ENCODE results near the gene MISP3. TPM values are rescaled to one million over a fixed set of nuclear protein-coding genes. Genes with fewer than 3 reads are reported as not detected.

The MISP3 gene
- total and polyA plus RNA-seq, 9 of the 15 experiments (the other 6 are each of a cell fraction or from before 2014, with no cell fraction given) = 0.25 to 5.6 (median 1.6) TPM

DNA sequence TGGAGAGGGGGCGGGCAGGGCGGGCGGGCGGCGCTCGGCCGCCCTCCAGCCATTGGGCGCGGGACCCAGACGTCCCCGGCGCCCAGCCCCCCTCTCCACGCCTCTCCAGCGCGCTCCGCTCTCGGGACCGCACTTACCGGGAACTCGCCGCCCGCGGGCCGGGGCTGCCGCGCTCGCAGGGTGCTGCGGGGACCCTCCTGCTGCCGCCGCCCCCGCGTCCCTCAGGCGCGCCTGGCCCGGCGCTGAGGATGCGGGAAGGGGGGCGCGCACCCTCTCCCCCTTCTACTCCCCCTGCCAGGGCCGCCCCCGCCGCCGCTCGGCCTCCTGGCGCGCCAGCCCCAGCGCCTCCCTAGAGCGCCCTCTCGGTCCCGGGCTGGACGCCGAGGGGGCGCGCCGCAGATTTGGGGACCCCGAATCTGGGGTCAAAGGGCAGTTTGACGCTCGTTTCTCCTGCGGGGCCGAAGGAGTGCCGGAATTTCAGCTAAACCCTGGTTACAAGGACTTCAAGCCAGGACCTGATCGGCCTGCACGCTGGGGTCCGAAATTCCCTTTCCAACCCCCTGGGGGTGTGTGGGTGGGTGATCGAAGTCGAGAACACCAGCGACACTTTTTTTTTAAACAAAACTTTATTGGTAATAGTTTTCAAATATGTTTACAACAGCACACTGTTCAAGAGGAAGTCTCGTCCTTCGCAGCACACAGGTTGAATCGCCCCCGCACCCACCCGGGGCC is 18.7 kb downstream of the MISP3 start (continued):
- TF ChIP-seq, protein P1, sequence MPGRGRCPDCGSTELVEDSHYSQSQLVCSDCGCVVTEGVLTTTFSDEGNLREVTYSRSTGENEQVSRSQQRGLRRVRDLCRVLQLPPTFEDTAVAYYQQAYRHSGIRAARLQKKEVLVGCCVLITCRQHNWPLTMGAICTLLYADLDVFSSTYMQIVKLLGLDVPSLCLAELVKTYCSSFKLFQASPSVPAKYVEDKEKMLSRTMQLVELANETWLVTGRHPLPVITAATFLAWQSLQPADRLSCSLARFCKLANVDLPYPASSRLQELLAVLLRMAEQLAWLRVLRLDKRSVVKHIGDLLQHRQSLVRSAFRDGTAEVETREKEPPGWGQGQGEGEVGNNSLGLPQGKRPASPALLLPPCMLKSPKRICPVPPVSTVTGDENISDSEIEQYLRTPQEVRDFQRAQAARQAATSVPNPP (IDR thresholded peaks at IDR 0.05; ENCODE audit: borderline replicate concordance, insufficient read depth, insufficient read length) = no peak
- TF ChIP-seq, protein P2, sequence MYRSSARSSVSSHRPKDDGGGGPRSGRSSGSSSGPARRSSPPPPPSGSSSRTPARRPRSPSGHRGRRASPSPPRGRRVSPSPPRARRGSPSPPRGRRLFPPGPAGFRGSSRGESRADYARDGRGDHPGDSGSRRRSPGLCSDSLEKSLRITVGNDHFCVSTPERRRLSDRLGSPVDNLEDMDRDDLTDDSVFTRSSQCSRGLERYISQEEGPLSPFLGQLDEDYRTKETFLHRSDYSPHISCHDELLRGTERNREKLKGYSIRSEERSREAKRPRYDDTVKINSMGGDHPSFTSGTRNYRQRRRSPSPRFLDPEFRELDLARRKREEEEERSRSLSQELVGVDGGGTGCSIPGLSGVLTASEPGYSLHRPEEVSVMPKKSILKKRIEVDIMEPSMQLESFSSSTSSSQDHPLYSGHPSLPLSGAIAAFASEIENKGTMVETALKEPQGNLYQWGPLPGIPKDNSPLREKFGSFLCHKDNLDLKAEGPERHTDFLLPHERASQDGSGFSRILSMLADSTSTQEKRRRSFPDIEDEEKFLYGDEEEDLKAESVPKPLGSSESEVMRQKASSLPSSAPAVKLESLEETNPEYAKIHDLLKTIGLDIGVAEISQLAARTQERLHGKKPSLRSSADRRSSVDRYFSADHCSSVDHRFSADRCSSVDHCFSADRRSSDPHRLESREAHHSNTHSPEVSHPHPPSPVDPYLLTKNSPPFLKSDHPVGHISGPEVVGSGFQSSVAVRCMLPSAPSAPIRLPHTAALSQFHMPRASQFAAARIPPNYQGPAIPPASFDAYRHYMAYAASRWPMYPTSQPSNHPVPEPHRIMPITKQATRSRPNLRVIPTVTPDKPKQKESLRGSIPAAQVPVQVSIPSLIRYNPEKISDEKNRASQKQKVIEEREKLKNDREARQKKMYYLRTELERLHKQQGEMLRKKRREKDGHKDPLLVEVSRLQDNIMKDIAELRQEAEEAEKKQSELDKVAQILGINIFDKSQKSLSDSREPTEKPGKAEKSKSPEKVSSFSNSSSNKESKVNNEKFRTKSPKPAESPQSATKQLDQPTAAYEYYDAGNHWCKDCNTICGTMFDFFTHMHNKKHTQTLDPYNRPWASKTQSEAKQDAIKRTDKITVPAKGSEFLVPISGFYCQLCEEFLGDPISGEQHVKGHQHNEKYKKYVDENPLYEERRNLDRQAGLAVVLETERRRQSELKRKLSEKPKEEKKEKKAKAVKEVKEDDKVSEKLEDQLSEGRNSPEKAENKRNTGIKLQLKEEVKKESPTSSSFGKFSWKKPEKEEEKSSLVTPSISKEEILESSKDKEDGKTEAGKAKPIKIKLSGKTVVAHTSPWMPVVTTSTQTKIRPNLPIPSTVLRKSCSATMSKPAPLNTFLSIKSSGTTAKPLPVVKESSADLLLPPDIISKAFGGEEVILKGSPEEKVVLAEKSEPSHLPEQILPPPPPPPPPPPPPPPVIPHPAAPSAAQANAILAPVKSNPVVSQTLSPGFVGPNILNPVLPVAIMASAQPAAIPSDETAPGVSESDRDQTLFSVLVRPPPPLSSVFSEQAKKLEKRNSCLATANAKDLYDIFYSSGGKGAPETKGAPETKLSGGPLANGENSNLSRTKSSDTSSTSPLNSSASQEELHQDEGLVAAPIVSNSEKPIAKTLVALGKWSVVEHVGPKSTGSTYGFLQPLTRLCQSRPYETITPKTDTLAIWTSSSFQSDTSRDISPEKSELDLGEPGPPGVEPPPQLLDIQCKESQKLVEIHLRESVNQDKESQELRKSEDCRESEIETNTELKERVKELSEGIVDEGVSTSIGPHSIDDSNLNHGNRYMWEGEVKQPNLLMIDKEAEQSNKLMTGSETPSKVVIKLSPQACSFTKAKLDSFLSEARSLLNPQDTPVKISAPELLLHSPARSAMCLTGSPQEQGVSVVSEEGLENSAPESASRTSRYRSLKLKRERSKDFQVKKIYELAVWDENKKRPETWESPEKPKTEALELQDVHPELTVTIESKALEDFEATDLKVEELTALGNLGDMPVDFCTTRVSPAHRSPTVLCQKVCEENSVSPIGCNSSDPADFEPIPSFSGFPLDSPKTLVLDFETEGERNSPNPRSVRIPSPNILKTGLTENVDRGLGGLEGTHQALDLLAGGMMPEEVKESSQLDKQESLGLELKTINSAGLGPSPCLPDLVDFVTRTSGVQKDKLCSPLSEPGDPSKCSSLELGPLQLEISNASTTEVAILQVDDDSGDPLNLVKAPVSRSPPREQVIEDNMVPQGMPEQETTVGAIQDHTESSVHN (IDR thresholded peaks at IDR 0.05; ENCODE audit: borderline replicate concordance in 1 of 2, low read depth in 1 of 2) = no peak
- TF ChIP-seq NELFE (IDR thresholded peaks at IDR 0.05; ENCODE audit: insufficient read depth, insufficient read length) (no peak), SRSF3 (IDR thresholded peaks at IDR 0.05; ENCODE audit: insufficient read depth, low read length) (no peak), RNF2 (IDR thresholded peaks at IDR 0.05) (peak; percentile 24; the same call in 1 of the 2 replicates), ZNF445 (CRISPR knock-in tag; IDR thresholded peaks at IDR 0.05; ENCODE audit: low read depth) (no peak), BACH1 (tag; IDR thresholded peaks at IDR 0.05) (no peak), XRCC3 (IDR thresholded peaks at IDR 0.05) (no peak), KLF10 (CRISPR knock-in tag; IDR thresholded peaks at IDR 0.05) (no peak), NR3C1 (CRISPR knock-in tag; IDR thresholded peaks at IDR 0.05) (no peak), PCBP2 (IDR thresholded peaks at IDR 0.05; ENCODE audit: low read depth, low read length, poor library complexity, severe bottlenecking) (no peak), SIN3A (IDR thresholded peaks at IDR 0.05; ENCODE audit: borderline replicate concordance in 2 of 2, control insufficient read depth in 1 of 2, low read depth in 2 of 2, low read length in 2 of 2) (0 out of 4 replicates have a peak, but pooled peaks of 1 of the 2 experiments have one; percentile 24), KDM4B (IDR thresholded peaks at IDR 0.05; ENCODE audit: borderline replicate concordance in 2 of 2, low read depth in 1 of 2) (peak in 1 of 2 experiments; percentile 37; a peak in 1 of 4 replicates), BCOR (IDR thresholded peaks at IDR 0.05) (no peak), ETV5 (CRISPR knock-in tag; IDR thresholded peaks at IDR 0.05; ENCODE audit: low read depth) (0 out of 2 replicates have a peak, but pooled peaks have one; percentile 49), NFRKB (IDR thresholded peaks at IDR 0.05; ENCODE audit: low read depth) (no peak), RBM15 (IDR thresholded peaks at IDR 0.05; ENCODE audit: insufficient read depth, low read length) (no peak), FOXA1 (IDR thresholded peaks at IDR 0.05; ENCODE audit: borderline replicate concordance) (no peak)
